GM10266 (cell line): ENCODE measurements around the gene ACAT2.

Experiments
- DNase-seq: peaks from one replicate; pipeline ENCODE4 v3.0.0; 2012; ENCODE audit errors: extremely low spot score
- TF ChIP-seq, protein P1 (sequence below): IDR thresholded peaks from 2 replicates; pipeline ENCODE4 v1.5.1; 2012; ENCODE audit warnings: mild to moderate bottlenecking, low read depth; ENCODE audit not compliant: control insufficient read depth, insufficient read depth; ENCODE audit errors: missing control alignments

ACAT2 gene

DNA sequence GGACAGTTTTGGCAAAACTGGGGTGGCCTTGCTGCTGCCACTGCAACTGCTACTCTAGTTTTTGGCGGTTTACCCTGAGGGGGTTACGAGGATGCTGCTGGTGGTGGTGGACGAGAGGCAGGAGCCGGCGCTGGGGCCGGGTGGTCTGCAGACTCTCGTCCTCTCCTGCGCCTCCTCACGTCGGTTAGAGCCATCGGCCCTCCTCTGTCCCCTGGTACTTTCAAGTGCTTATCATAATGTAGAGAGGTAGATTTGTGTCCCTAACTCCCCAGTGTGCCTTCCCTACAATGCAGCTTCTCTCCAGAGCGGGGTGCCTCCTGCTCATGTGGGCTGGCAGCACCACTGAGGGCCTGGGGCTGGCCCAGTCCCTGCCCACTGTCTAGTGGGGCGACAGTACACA lies 64.2 kb downstream of the ACAT2 start:
- TF ChIP-seq, protein P1, sequence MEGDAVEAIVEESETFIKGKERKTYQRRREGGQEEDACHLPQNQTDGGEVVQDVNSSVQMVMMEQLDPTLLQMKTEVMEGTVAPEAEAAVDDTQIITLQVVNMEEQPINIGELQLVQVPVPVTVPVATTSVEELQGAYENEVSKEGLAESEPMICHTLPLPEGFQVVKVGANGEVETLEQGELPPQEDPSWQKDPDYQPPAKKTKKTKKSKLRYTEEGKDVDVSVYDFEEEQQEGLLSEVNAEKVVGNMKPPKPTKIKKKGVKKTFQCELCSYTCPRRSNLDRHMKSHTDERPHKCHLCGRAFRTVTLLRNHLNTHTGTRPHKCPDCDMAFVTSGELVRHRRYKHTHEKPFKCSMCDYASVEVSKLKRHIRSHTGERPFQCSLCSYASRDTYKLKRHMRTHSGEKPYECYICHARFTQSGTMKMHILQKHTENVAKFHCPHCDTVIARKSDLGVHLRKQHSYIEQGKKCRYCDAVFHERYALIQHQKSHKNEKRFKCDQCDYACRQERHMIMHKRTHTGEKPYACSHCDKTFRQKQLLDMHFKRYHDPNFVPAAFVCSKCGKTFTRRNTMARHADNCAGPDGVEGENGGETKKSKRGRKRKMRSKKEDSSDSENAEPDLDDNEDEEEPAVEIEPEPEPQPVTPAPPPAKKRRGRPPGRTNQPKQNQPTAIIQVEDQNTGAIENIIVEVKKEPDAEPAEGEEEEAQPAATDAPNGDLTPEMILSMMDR, result no peak
- DNase-seq, result no peak

DNA sequence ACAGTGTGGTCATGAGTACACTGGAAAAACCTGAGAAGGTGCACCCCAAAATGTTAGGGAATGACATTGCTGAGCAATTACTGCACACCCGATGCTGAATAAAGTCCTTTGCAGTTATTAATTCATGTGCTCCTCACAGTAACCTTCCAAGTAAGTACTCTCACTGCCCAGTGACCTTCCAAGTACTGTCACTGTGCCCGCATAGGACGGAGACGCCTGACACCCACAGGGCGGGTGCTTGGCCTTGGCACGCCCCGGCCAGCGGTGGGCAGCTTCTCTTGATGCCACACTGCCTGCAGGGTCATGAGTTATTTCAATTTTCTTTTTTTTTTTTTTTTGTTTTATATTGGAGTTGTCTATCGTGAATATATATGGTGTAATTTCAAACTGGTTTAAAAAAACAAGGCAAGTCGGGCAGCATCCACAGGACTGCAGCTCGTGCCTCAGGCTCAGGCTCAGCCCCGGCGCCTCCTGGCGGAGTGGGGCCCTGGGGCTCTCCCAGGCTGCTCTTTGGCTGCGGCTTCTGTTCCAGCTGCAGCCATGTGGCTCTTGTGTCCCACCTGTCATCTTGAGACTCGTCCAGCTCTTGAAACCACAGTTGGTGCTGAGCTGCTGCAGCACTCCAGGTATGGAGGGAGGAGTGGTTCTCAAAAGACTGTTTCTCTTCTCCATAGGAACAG lies 65.3 kb downstream of the ACAT2 start:
- DNase-seq, result no peak
- TF ChIP-seq, protein P1, result no peak

DNA sequence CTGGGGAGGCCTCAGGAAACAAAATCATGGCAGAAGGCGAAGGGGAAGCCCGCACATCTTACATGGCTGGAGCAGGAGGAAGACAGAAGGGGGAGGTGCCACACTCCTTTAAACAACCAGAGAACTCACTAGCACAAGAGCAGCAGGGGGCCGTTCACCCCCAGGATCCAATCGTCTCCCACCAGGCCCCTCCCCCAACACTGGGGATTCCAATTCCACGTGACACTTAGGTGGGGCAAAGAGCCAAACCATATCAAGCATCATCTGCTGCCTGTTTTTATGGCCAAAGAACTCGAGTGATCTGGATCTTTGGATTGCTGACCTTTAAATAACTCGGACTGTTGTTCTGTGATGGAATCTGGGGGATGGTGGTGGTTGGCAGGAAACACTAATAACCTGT lies 66.2 kb downstream of the ACAT2 start:
- no peak for DNase-seq
- TF ChIP-seq, protein P1, result no peak
